Fibroblast of lung (primary cell): Measurements from ENCODE around the gene THSD7A. TPM values are rescaled to one million over a fixed set of nuclear protein-coding genes. Genes with fewer than 3 reads are reported as not detected.
A peak's percentile ranks its signal among the peaks of the same experiment; 100 is the strongest.

Source experiments
- DNase-seq, 2 donors: peaks; one replicate each; pipeline versions ENCODE4 v3.0.0 to v3.0.0-alpha.2; 2010; ENCODE audit warnings: low read depth in 2 of 2
- H2AFZ ChIP-seq: 2 replicates; pipeline ENCODE4 v1.5.1; 2012; ENCODE audit warnings: low read length, control low read depth, inconsistent platforms
- H3K27ac ChIP-seq: 2 replicates; pipeline ENCODE4 v1.5.1; 2011; ENCODE audit warnings: low read length, control low read depth; ENCODE audit not compliant: insufficient read depth
- H3K27me3 ChIP-seq: 2 replicates; pipeline ENCODE4 v1.5.1; 2011; ENCODE audit warnings: mild to moderate bottlenecking, low read length; ENCODE audit not compliant: control insufficient read depth, insufficient read depth
- H3K36me3 ChIP-seq: 2 replicates; pipeline ENCODE4 v1.5.1; 2011; ENCODE audit warnings: low read length; ENCODE audit not compliant: control insufficient read depth, insufficient read depth
- H3K4me1 ChIP-seq: 2 replicates; pipeline ENCODE4 v1.5.1; 2011; ENCODE audit warnings: low read length; ENCODE audit not compliant: control insufficient read depth, insufficient read depth; ENCODE audit errors: extremely low read depth
- H3K4me2 ChIP-seq: 2 replicates; pipeline ENCODE4 v1.5.1; 2011; ENCODE audit warnings: low read length, control low read depth; ENCODE audit not compliant: insufficient read depth; ENCODE audit errors: extremely low read depth
- H3K4me3 ChIP-seq, 4 experiments: fragments of 200-600 bp in 1 of 4; sonication (generic) in 1 of 4; replicated peaks in 1 of 4; 2 replicates each; pipeline ENCODE4 v1.5.1; 2011 to 2016; ENCODE audit warnings: low read length in 4 of 4, low read depth in 3 of 4, mild to moderate bottlenecking in 3 of 4, control low read depth in 2 of 4, inconsistent platforms in 1 of 4, mixed read lengths in 1 of 4; ENCODE audit not compliant: insufficient read depth in 1 of 4; ENCODE audit errors: control extremely low read depth in 1 of 4
- H3K79me2 ChIP-seq: 2 replicates; pipeline ENCODE4 v1.5.1; 2012; ENCODE audit warnings: mild to moderate bottlenecking, low read length, inconsistent platforms; ENCODE audit not compliant: control insufficient read depth, insufficient read depth
- H3K9ac ChIP-seq: 2 replicates; pipeline ENCODE4 v1.5.1; 2011; ENCODE audit warnings: mild to moderate bottlenecking, low read length, control low read depth; ENCODE audit not compliant: insufficient read depth
- H3K9me3 ChIP-seq: 2 replicates; pipeline ENCODE4 v1.5.1; 2012; ENCODE audit warnings: low read depth, low read length; ENCODE audit not compliant: control insufficient read depth, insufficient read depth
- H4K20me1 ChIP-seq: 2 replicates; pipeline ENCODE4 v1.5.1; 2011; ENCODE audit warnings: low read length; ENCODE audit not compliant: control insufficient read depth, insufficient read depth; ENCODE audit errors: extremely low read depth
- EZH2 ChIP-seq: IDR thresholded peaks from 2 replicates; pipeline ENCODE4 v1.5.1; 2012; ENCODE audit warnings: low read length, control low read depth, mild to moderate bottlenecking; ENCODE audit errors: missing control alignments
- polyA plus RNA-seq, 2 donors: library from polyadenylated mRNA; depleted of rRNA in 1 of 2; stranded (reverse) in 1 of 2; unstranded in 1 of 2; fragments of >200 nt; gene quantifications; 2 replicates each; pipeline ENCODE4 v1.2.1, GENCODE V29; 2011 to 2012; ENCODE audit warnings: missing spikeins in 1 of 2
- total RNA-seq: library from RNA; depleted of rRNA; stranded (reverse); fragments of >200 nt; gene quantifications from 2 replicates; pipeline ENCODE4 v1.2.1, GENCODE V29; 2014
- TF ChIP-seq, protein P1 (sequence below), 2 donors: IDR thresholded peaks in 1 of 2; conservative IDR thresholded peaks in 1 of 2; 1 replicate in 1 of 2; 2 replicates in 1 of 2; pipeline ENCODE4 v1.5.1; 2011 to 2012; ENCODE audit warnings: low read length in 2 of 2, control low read depth in 1 of 2, inconsistent platforms in 1 of 2, low read depth in 1 of 2, mild to moderate bottlenecking in 1 of 2

THSD7A gene
- total and polyA plus RNA-seq, 2 donors (not counting 1 experiment from before 2014, with no cell fraction given), result 0.02 to 0.83 TPM

DNA sequence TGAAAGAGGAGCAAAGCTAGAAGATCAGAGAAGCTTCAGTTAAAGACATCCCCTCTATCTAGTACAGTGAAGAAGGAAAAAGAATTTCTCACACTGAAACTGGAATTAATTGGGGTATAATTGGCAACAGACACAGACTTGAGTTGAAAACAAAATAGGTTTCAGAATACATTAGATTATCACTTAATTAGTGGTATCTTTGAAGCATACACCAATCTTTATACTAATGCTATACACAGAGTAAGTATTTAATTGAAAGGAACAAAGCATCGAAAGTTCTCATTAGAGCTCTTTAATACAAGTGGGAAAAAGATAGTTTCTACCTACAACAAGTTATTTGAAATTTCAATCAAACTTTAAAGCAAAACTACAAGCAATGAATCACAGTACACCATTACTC, 128.2 kb downstream of the THSD7A start:
- Histone ChIP-seq H3K4me1 (no peaks in the 10 kb centered on the region), H2AFZ (no peak overlapping the region), H3K27ac (no peak overlapping the region), H3K9me3 (no peaks in the 10 kb centered on the region), H3K79me2 (no peaks in the 10 kb centered on the region), H3K36me3 (no peaks in the 10 kb centered on the region), H3K4me3 (no peak overlapping the region), H4K20me1 (no peaks in the 10 kb centered on the region), H3K9ac (no peak overlapping the region), H3K27me3 (no peaks in the 10 kb centered on the region), H3K4me2 (no peak overlapping the region)
- TF ChIP-seq, protein P1, sequence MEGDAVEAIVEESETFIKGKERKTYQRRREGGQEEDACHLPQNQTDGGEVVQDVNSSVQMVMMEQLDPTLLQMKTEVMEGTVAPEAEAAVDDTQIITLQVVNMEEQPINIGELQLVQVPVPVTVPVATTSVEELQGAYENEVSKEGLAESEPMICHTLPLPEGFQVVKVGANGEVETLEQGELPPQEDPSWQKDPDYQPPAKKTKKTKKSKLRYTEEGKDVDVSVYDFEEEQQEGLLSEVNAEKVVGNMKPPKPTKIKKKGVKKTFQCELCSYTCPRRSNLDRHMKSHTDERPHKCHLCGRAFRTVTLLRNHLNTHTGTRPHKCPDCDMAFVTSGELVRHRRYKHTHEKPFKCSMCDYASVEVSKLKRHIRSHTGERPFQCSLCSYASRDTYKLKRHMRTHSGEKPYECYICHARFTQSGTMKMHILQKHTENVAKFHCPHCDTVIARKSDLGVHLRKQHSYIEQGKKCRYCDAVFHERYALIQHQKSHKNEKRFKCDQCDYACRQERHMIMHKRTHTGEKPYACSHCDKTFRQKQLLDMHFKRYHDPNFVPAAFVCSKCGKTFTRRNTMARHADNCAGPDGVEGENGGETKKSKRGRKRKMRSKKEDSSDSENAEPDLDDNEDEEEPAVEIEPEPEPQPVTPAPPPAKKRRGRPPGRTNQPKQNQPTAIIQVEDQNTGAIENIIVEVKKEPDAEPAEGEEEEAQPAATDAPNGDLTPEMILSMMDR (conservative IDR thresholded peaks at IDR 0.05 in 1 of 2, IDR thresholded peaks at IDR 0.05 in 1 of 2; ENCODE audit: low read depth in 1 of 2, low read length in 2 of 2), result no peak
- TF ChIP-seq EZH2, result no peak
- DNase-seq, result no peak

DNA sequence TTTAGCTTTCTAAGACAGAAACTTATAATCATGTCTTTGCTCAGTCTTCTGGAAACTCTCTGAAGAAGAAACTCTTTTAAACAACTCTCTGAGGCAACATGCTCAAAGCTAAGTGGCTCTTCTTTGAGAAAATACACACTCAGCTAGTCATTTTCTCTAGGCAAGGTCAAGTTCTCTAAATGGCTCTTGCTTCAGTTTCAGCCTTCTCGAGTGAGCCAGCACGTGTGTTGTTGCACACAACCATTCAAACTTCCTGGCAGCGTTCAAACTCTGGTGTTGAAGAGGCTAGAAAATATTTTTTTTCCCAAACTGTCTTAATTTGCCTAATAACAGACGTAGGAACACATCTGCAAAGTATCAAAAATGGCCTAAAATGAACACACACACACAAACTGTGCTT, 129.1 kb downstream of the THSD7A start:
- TF ChIP-seq, protein P1 (conservative IDR thresholded peaks at IDR 0.05 in 1 of 2, IDR thresholded peaks at IDR 0.05 in 1 of 2; ENCODE audit: low read depth in 1 of 2, low read length in 2 of 2), result no peak
- no peak for TF ChIP-seq EZH2
- Histone ChIP-seq H3K4me2 (no peak overlapping the region), H3K36me3 (no peaks in the 10 kb centered on the region), H4K20me1 (no peaks in the 10 kb centered on the region), H3K9me3 (no peaks in the 10 kb centered on the region), H3K4me1 (no peaks in the 10 kb centered on the region), H3K9ac (no peak overlapping the region), H3K27me3 (no peaks in the 10 kb centered on the region), H3K27ac (no peak overlapping the region), H3K79me2 (no peaks in the 10 kb centered on the region), H2AFZ (no peak overlapping the region), H3K4me3 (no peak overlapping the region)
- no peak for DNase-seq

DNA sequence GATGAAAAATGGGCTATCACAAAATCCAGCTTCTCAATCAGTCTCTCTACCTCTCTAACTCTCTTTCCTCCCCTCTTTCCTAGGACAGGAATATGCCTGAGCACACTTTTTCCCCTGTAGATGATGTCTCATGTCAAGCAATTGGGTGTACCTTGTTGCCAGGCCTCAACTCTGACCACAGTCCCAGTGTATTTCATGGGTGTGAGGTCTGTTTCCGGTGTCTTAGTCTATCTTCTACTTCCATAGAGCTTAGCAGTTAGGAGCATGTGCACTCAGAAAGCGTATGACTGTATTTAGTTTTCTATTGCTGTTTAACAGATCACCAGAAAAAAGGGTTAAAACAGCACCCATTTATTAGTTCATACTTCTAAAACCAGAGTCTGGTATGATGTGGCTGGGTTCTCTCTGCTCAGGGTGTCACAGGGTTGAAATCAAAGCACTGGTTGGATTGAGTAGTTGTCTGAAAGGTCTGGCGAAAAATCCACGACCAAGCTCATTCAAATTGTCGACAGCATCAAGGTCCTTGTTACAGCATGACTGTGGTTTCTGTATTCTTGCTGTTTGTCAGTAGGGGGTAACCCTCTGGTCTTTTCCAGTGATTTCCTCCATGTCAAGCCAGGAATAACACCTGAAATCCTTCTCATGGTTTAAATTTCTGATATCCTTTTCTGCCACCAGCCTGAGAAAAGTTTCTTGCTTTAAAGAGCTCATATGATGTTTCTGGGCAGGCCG, 130.0 kb downstream of the THSD7A start:
- Histone ChIP-seq H3K36me3 (no peaks in the 10 kb centered on the region), H3K4me3 (no peak overlapping the region), H3K27me3 (no peaks in the 10 kb centered on the region), H3K4me2 (no peak overlapping the region), H3K4me1 (no peaks in the 10 kb centered on the region), H3K9ac (no peak overlapping the region), H4K20me1 (no peaks in the 10 kb centered on the region), H3K79me2 (no peaks in the 10 kb centered on the region), H3K9me3 (no peaks in the 10 kb centered on the region), H2AFZ (no peak overlapping the region), H3K27ac (no peak overlapping the region)
- TF ChIP-seq, protein P1 (conservative IDR thresholded peaks at IDR 0.05 in 1 of 2, IDR thresholded peaks at IDR 0.05 in 1 of 2; ENCODE audit: low read depth in 1 of 2, low read length in 2 of 2), result no peak
- no peak for TF ChIP-seq EZH2
- DNase-seq, result peak in 1 of 2 donors; percentile 36
